ENCODE measurements around the gene STK16.
"Not testable (repeated sequence)": the region's sequence is repeated elsewhere in the genome, so short reads cannot be mapped to it uniquely, and the experiment has no call there.

STK16 gene

GRCh38 chr2:219282943-219283581 is 37.8 kb downstream of the STK16 start:
- no peak for TF ChIP-seq CTCF (conservative IDR thresholded peaks at IDR 0.05; ENCODE audit: control insufficient read depth, insufficient read depth, low read depth, low read length)
- no peak for DNase-seq (ENCODE audit: low read depth)
- H3K4me3 ChIP-seq (ENCODE audit: control insufficient read depth, low read depth, low read length) = no peak overlapping the region

- H3K4me3 ChIP-seq (ENCODE audit: control insufficient read depth, low read depth, low read length) = no peak overlapping the region
- DNase-seq (ENCODE audit: low read depth) = peak; percentile 58
- no peak for TF ChIP-seq CTCF (conservative IDR thresholded peaks at IDR 0.05; ENCODE audit: control insufficient read depth, insufficient read depth, low read depth, low read length)
These were observed 39.5 kb downstream of the STK16 start for GRCh38 chr2:219284501-219285372.

- DNase-seq (ENCODE audit: low read depth) = no peak
- no peak for TF ChIP-seq CTCF (conservative IDR thresholded peaks at IDR 0.05; ENCODE audit: control insufficient read depth, insufficient read depth, low read depth, low read length)
- H3K4me3 ChIP-seq (ENCODE audit: control insufficient read depth, low read depth, low read length) = no peak overlapping the region
These were observed 40.1 kb downstream of the STK16 start for GRCh38 chr2:219285373-219285735.

- DNase-seq (ENCODE audit: low read depth) = peak; percentile 81
- no peak overlapping the region for H3K4me3 ChIP-seq (ENCODE audit: control insufficient read depth, low read depth, low read length)
- no peak for TF ChIP-seq CTCF (conservative IDR thresholded peaks at IDR 0.05; ENCODE audit: control insufficient read depth, insufficient read depth, low read depth, low read length)
These were observed 40.7 kb downstream of the STK16 start for GRCh38 chr2:219285894-219286425.

GRCh38 chr2:219286436-219287115 is 41.3 kb downstream of the STK16 start:
- peak; percentile 27 for DNase-seq (ENCODE audit: low read depth)
- TF ChIP-seq CTCF (conservative IDR thresholded peaks at IDR 0.05; ENCODE audit: control insufficient read depth, insufficient read depth, low read depth, low read length) = no peak
- no peak overlapping the region for H3K4me3 ChIP-seq (ENCODE audit: control insufficient read depth, low read depth, low read length)

GRCh38 chr2:219287116-219287440 is 41.8 kb downstream of the STK16 start:
- H3K4me3 ChIP-seq (ENCODE audit: control insufficient read depth, low read depth, low read length); DNase-seq (ENCODE audit: low read depth): not testable (repeated sequence)
